T-helper 17 cell (primary cell): ENCODE data around the gene ECHS1. TPM values are rescaled to one million over a fixed set of nuclear protein-coding genes. Genes with fewer than 3 reads are reported as not detected.

Source experiments
- ATAC-seq: fragments of 150-1000 bp; cut with Tn5 transposase; 2 replicates; pipeline ENCODE4 v1.10.0; 2021; ENCODE audit warnings: mild to moderate bottlenecking, moderate library complexity
- DNase-seq, 3 donors: peaks; one replicate each; pipeline versions ENCODE4 v3.0.0 to v3.0.0-alpha.2; 2020 to 2021
- H3K9me3 ChIP-seq: one replicate; pipeline ENCODE4 v1.7.0; 2013; ENCODE audit warnings: low read length, mild to moderate bottlenecking; ENCODE audit not compliant: control insufficient read depth, poor library complexity, severe bottlenecking
- H3K27ac Mint-ChIP-seq: one replicate; pipeline ENCODE4 v1.8.0; 2022; ENCODE audit warnings: mild to moderate bottlenecking, moderate library complexity, mixed read lengths
- H3K27me3 Mint-ChIP-seq: one replicate; pipeline ENCODE4 v1.8.0; 2022; ENCODE audit warnings: mixed read lengths
- H3K36me3 Mint-ChIP-seq: one replicate; pipeline ENCODE4 v1.8.0; 2022; ENCODE audit warnings: low read depth, mixed read lengths
- H3K4me1 Mint-ChIP-seq: one replicate; pipeline ENCODE4 v1.8.0; 2022; ENCODE audit warnings: mild to moderate bottlenecking, mixed read lengths
- H3K4me3 Mint-ChIP-seq: one replicate; pipeline ENCODE4 v1.8.0; 2022; ENCODE audit warnings: mild to moderate bottlenecking, moderate library complexity, mixed read lengths
- total RNA-seq, 4 donors: library from RNA in 2 of 4; stranded (reverse) in 2 of 4; gene quantifications; one replicate each; pipeline ENCODE4 v1.2.3 and lab custom pipeline; 2022 to 2026

ECHS1 gene
- total RNA-seq, 2 donors from 2014 or later: 18.2 to 20.2 TPM

- DNase-seq (no peak), ATAC-seq (no peak)
- Mint-ChIP-seq H3K4me1 (no peaks in the 10 kb centered on the region), H3K27ac (no peak overlapping the region), H3K4me3 (peak overlapping the region; percentile 62), H3K27me3 (peaks cover 1% of the 10 kb centered on the region), H3K36me3 (no peaks in the 10 kb centered on the region)
- no peaks in the 10 kb centered on the region for H3K9me3 ChIP-seq
Observed at GRCh38 chr10:133355991-133356390, 17.2 kb downstream of the ECHS1 start.

- no peak for DNase-seq
- Mint-ChIP-seq H3K27me3 (peaks cover 6% of the 10 kb centered on the region), H3K27ac (no peak overlapping the region), H3K36me3 (no peaks in the 10 kb centered on the region), H3K4me1 (no peaks in the 10 kb centered on the region), H3K4me3 (no peak overlapping the region)
- no peak for ATAC-seq
- H3K9me3 ChIP-seq: no peaks in the 10 kb centered on the region
Observed at GRCh38 chr10:133355266-133355665, 17.9 kb downstream of the ECHS1 start.

DNA sequence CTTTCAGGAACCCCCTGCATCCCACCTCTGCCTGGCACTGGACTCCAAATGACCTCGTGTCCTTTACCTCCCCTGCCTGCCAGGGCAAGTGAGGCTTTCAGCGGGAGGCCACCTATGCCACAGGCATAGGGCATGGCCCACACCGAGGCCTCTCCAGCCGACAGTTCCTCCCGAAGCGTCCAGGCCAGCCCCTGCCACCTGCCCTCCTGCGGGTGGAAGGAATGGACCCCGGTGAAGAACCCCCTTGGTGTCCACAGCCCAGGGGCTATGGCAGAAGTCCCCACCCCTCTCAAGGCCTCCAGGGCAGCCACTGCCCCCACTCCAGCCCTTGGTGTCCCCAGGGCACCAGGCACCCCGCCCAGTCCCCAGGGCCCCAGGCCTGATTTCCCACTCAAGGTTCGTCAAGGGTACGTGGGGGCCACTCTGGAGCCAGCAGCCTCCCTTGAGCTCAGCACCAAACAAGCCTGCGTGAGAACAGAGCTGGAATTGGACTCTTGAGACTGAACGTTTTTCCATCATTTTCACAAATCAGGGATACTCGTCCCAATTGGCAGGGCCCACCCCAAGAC, 18.4 kb downstream of the ECHS1 start:
- Mint-ChIP-seq H3K27ac (no peak overlapping the region), H3K36me3 (no peaks in the 10 kb centered on the region), H3K4me1 (no peaks in the 10 kb centered on the region), H3K27me3 (peaks cover 6% of the 10 kb centered on the region), H3K4me3 (no peak overlapping the region)
- ATAC-seq: no peak
- H3K9me3 ChIP-seq: no peaks in the 10 kb centered on the region
- DNase-seq: no peak

DNA sequence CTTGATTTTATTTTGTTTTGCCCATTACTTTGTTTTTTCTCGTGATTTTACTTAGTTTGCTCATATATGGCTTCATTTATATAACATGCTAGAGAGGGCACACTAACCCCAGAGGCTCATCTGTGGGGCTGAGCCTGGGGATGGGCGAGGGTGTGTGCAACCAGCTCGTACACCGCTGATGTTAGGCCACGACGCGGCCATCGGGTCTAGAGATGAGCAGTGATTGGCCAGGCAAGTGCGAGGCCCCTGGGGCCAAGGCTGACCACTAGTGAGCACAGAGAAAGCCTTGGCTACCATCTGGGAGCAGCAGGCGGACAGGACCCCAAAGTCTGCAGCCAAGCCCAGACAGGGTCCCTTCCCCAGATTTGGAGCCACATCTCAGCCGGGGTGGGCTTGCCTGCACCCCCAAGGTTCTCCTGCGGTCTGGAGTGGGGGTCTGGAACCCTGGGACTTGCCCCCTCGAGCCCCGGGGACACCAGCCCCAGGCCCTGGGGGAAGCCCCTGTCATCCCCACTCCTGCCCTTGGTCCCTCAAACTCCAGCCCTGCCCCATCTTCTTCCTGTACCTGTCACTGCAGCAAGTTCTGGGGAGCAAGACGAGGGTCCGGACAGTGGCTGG, 19.1 kb downstream of the ECHS1 start:
- H3K36me3 Mint-ChIP-seq: peaks cover 2% of the 10 kb centered on the region
- H3K9me3 ChIP-seq: no peaks in the 10 kb centered on the region
- no peak overlapping the region for H3K4me3 Mint-ChIP-seq
- no peak for ATAC-seq
- H3K27ac Mint-ChIP-seq: no peak overlapping the region
- no peak for DNase-seq
- peaks cover 11% of the 10 kb centered on the region for H3K27me3 Mint-ChIP-seq
- H3K4me1 Mint-ChIP-seq: peaks cover 2% of the 10 kb centered on the region

DNA sequence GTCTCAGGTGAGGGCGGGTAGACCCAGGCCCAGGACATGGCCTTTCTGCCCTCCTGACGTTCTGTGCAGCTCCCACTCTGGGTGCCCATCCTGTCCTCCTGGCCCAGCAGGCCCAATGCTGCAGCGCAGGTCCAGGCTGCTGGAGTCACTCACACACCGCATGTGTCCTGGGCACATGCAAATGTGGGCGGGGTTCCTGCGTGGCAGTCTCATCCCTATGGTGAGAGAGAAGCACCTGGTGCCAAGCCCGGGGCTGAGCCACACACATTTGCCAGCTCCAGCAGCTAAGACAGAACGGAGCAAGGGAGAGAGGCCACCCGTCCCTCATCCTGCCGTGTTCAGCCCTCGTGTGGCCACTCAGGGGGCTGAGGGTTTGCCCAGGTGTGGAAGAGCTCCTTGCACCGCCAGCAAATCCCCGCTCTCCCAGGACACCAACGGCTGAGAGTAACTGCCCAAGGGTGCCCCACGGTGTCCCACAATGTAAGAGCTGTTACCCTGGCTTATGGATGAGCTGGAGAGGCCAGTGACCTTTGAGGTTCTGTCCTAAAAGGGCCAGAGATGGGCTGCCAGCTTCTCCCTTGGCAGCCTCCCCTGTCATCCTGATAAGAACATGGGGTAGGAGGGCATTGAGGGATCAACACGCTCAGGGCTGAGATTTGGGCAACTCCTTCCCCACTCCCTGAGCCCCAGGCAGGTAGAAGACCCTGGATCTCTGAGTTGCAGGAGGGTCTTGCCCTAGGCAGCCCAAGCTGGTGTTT, 19.8 kb downstream of the ECHS1 start:
- H3K36me3 Mint-ChIP-seq: peaks cover 4% of the 10 kb centered on the region
- no peak for ATAC-seq

GRCh38 chr10:133351408-133352318, 21.5 kb downstream of the ECHS1 start:
- H3K27ac Mint-ChIP-seq: no peak overlapping the region
- no peak overlapping the region for H3K4me3 Mint-ChIP-seq
- H3K27me3 Mint-ChIP-seq: peaks cover 15% of the 10 kb centered on the region
- peaks cover 3% of the 10 kb centered on the region for H3K4me1 Mint-ChIP-seq
- no peak for DNase-seq
- no peak for ATAC-seq
- H3K9me3 ChIP-seq: no peaks in the 10 kb centered on the region
- H3K36me3 Mint-ChIP-seq: peaks cover 4% of the 10 kb centered on the region

More for the DNA sequence above, 19.8 kb downstream of the ECHS1 start:
- no peak overlapping the region for H3K4me3 Mint-ChIP-seq
- H3K9me3 ChIP-seq: no peaks in the 10 kb centered on the region
- H3K4me1 Mint-ChIP-seq: peaks cover 3% of the 10 kb centered on the region
- H3K27me3 Mint-ChIP-seq: peaks cover 15% of the 10 kb centered on the region
- H3K27ac Mint-ChIP-seq: no peak overlapping the region
- no peak for DNase-seq

DNA sequence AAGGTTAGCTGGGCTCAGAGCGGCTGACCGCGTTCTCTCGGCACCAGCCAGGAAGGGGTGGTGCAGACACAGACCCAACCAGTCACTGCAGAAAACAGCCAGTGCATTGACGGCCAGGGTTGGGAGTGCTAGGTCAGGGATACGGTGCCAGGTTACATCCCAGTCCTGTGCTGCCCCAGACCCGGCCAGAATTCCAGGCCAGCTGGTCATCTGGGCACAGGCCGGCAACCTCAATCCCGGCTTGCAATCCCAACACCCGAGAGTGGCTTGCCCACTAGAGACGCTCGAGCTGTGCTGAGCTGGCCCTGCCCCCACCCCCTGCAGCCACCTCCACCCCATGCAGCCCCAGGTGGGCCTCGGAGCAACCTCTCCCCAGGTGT, 22.2 kb downstream of the ECHS1 start:
- DNase-seq: no peak
- Mint-ChIP-seq H3K4me1 (peaks cover 6% of the 10 kb centered on the region), H3K4me3 (no peak overlapping the region), H3K27me3 (peaks cover 17% of the 10 kb centered on the region), H3K36me3 (peaks cover 4% of the 10 kb centered on the region), H3K27ac (no peak overlapping the region)
- no peaks in the 10 kb centered on the region for H3K9me3 ChIP-seq
- no peak for ATAC-seq

DNA sequence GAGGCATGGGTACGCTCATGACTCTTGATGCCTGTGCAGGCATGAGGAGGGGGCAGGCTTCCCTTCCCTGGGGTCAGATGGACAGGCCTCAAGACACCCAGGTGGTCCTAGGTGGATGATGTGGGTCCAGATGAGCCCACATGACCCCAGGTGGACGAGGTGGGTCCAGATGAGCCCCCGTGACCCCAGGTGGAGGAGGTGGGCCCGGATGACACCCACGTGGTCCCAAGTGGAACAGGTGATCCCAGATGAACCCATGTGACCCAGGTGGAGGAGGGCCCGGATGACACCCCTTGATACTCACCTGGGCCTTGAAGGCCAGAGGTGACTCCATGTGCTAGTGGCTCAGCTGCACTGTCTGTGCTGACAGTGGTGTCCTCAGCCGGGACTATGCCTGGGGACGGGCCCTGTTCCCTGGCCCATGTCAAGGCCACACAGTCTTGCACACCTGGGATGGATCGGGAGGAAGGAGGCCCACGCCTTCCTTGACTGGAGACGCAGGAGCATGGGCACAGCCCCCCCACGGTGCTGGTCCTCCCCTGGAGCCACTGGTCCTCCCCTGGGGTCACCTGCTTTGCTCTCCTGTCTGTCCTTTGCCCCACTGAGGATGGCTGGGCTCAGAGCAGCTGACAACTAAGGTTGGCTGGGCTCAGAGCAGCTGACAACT, 22.7 kb downstream of the ECHS1 start:
- Mint-ChIP-seq H3K36me3 (peaks cover 4% of the 10 kb centered on the region), H3K27ac (no peak overlapping the region), H3K4me1 (peaks cover 6% of the 10 kb centered on the region), H3K4me3 (no peak overlapping the region), H3K27me3 (peaks cover 23% of the 10 kb centered on the region)
- DNase-seq: no peak
- no peak for ATAC-seq
- H3K9me3 ChIP-seq: no peaks in the 10 kb centered on the region

GRCh38 chr10:133349577-133350011, 23.6 kb downstream of the ECHS1 start:
- Mint-ChIP-seq H3K27ac (no peak overlapping the region), H3K4me1 (peaks cover 6% of the 10 kb centered on the region), H3K36me3 (peaks cover 4% of the 10 kb centered on the region), H3K27me3 (peaks cover 31% of the 10 kb centered on the region), H3K4me3 (no peak overlapping the region)
- ATAC-seq: no peak
- no peaks in the 10 kb centered on the region for H3K9me3 ChIP-seq
- DNase-seq: no peak

DNA sequence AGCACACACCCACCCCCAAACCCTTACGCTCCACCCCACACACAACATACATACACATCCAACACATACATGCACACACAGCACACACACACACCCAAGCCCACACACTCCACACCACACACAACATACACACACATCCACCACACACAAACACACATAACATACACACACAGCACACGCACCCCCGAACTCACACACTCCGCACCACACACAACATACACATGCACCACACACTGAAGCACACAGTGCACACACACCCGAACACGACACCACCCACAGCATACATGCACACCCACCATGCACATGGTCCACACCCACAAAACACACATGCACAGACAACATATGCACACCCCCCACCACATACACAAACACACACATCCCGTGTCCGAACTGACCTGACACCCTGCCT, 24.0 kb downstream of the ECHS1 start:
- ATAC-seq (no peak), DNase-seq (no peak)
- H3K36me3 Mint-ChIP-seq: peaks cover 4% of the 10 kb centered on the region
- H3K27ac Mint-ChIP-seq: no peak overlapping the region
- peaks cover 7% of the 10 kb centered on the region for H3K4me1 Mint-ChIP-seq
- H3K9me3 ChIP-seq: no peaks in the 10 kb centered on the region
- peaks cover 33% of the 10 kb centered on the region for H3K27me3 Mint-ChIP-seq
- no peak overlapping the region for H3K4me3 Mint-ChIP-seq

DNA sequence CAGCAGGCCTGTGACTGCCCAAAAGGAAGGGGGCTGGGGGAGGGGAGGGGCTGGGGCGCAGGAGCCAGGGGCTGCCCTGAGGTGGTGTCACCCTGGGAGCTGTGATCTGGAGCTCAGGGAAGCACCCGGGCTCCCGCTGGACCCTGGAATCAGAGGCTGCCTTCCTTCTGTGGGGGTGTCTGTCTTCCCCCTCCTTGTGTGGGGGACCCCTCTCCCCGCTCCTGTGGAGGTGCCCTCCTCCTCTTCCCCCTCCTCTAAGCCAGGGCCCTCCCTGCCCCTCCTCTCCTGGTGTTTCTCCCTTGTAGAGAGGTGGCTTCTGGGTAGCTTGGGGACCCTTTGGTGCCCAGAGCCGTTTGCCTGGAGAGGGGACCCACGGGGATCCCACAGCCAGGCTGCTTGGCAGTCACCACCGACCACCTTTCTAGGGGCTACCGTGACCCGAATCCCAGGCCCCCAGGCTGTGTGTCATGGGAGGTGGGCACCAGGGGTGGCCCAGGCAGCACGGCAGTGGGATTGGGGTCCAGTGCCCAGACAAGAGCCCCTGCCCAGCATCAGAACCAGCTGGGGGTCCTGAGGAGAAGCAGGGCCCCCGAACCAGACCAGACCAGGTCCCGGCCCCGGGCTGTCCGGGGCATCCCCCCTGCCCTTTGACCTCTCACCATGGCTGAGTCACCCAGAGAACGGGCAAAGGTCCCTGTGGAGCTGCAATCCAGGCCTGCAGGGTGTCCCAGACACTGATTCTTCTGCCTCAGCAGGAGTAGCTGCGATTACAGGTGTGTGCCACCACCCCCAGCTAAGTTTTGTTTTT, 25.2 kb downstream of the ECHS1 start:
- DNase-seq: no peak
- peaks cover 8% of the 10 kb centered on the region for H3K4me1 Mint-ChIP-seq
- H3K4me3 Mint-ChIP-seq: no peak overlapping the region
- no peak for ATAC-seq
- H3K36me3 Mint-ChIP-seq: peaks cover 4% of the 10 kb centered on the region
- no peaks in the 10 kb centered on the region for H3K9me3 ChIP-seq
- no peak overlapping the region for H3K27ac Mint-ChIP-seq
- peaks cover 38% of the 10 kb centered on the region for H3K27me3 Mint-ChIP-seq

GRCh38 chr10:133346413-133346812, 26.7 kb downstream of the ECHS1 start:
- peaks cover 4% of the 10 kb centered on the region for H3K36me3 Mint-ChIP-seq
- H3K27me3 Mint-ChIP-seq: peaks cover 44% of the 10 kb centered on the region
- H3K4me3 Mint-ChIP-seq: no peak overlapping the region
- DNase-seq: no peak
- no peak for ATAC-seq
- H3K27ac Mint-ChIP-seq: no peak overlapping the region
- no peaks in the 10 kb centered on the region for H3K9me3 ChIP-seq
- H3K4me1 Mint-ChIP-seq: peaks cover 8% of the 10 kb centered on the region
